ENCODE measurements around the gene PSMB7.

PSMB7 gene

GRCh38 chr9:124340219-124341069 is 74.8 kb downstream of the PSMB7 start:
- H3K4me3 ChIP-seq (ENCODE audit: insufficient read depth in 1 of 2, low read depth in 1 of 2, low read length in 2 of 2): no peak overlapping the region
- 99% methylated on average over 17 of the region's 18 CpGs for WGBS
- H4K8ac ChIP-seq (ENCODE audit: low read length): peak overlapping the region; percentile 35
- H2BK15ac ChIP-seq (ENCODE audit: low read depth, poor library complexity, severe bottlenecking): no peak overlapping the region
- peaks cover 48% of the 10 kb centered on the region for H3K4me1 ChIP-seq (ENCODE audit: control insufficient read depth, insufficient read depth, low read depth, low read length)
- H3K79me1 ChIP-seq (replicated peaks; ENCODE audit: low read length, poor library complexity, severe bottlenecking): peaks cover 39% of the 10 kb centered on the region
- peaks cover 83 to 88% of the 10 kb centered on the region in 2 experiments for H3K36me3 ChIP-seq (ENCODE audit: control insufficient read depth in 1 of 2, insufficient read depth in 2 of 2, low read depth in 1 of 2, low read length in 2 of 2)
- H2BK5ac ChIP-seq (ENCODE audit: low read depth, low read length, poor library complexity, severe bottlenecking): no peak overlapping the region
- H2BK120ac ChIP-seq (ENCODE audit: low read depth, low read length): no peak overlapping the region
- H2BK12ac ChIP-seq (ENCODE audit: low read length in 2 of 2): no peak overlapping the region
- no peaks in the 10 kb centered on the region for H3K27me3 ChIP-seq (ENCODE audit: control insufficient read depth in 1 of 2, insufficient read depth in 1 of 2, low read length in 2 of 2)
- H3K9ac ChIP-seq (ENCODE audit: low read length): no peak overlapping the region
- peaks cover 14% of the 10 kb centered on the region for H3K9me3 ChIP-seq (ENCODE audit: control insufficient read depth, low read length)
- H3K4me2 ChIP-seq (ENCODE audit: low read length, poor library complexity, severe bottlenecking): no peak overlapping the region
- H3K4ac ChIP-seq (ENCODE audit: low read depth in 1 of 2, low read length in 2 of 2): no peak overlapping the region
- no peak overlapping the region for H3K18ac ChIP-seq (ENCODE audit: low read depth in 1 of 2, low read length in 2 of 2)
- no peak overlapping the region for H4K91ac ChIP-seq (ENCODE audit: low read length)
- no peak for DNase-seq
- no peak overlapping the region for H2AFZ ChIP-seq (ENCODE audit: low read depth, low read length)
- no peak overlapping the region for H3K23ac ChIP-seq (ENCODE audit: low read length in 2 of 2)
- H3K14ac ChIP-seq (ENCODE audit: low read length in 2 of 2): no peak overlapping the region
- H2AK5ac ChIP-seq (ENCODE audit: low read length, severe bottlenecking): no peak overlapping the region
- no peak overlapping the region for H3K27ac ChIP-seq (ENCODE audit: low read length, poor library complexity, severe bottlenecking)

GRCh38 chr9:124339603-124340146 is 75.6 kb downstream of the PSMB7 start:
- WGBS: 89% methylated on average over 12 of the region's 13 CpGs

GRCh38 chr9:124337562-124337961 is 77.7 kb downstream of the PSMB7 start:
- no peak overlapping the region for H3K27ac ChIP-seq (ENCODE audit: low read length, poor library complexity, severe bottlenecking)
- H3K9ac ChIP-seq (ENCODE audit: low read length): no peak overlapping the region
- no peak overlapping the region for H3K14ac ChIP-seq (ENCODE audit: low read length in 2 of 2)
- no peak overlapping the region for H4K8ac ChIP-seq (ENCODE audit: low read length)
- peaks cover 92 to 94% of the 10 kb centered on the region in 2 experiments for H3K36me3 ChIP-seq (ENCODE audit: control insufficient read depth in 1 of 2, insufficient read depth in 2 of 2, low read depth in 1 of 2, low read length in 2 of 2)
- no peak overlapping the region for H3K23ac ChIP-seq (ENCODE audit: low read length in 2 of 2)
- DNase-seq: no peak
- H2BK120ac ChIP-seq (ENCODE audit: low read depth, low read length): no peak overlapping the region
- no peak overlapping the region for H3K18ac ChIP-seq (ENCODE audit: low read depth in 1 of 2, low read length in 2 of 2)
- H2BK5ac ChIP-seq (ENCODE audit: low read depth, low read length, poor library complexity, severe bottlenecking): no peak overlapping the region
- H2AFZ ChIP-seq (ENCODE audit: low read depth, low read length): no peak overlapping the region
- no peak overlapping the region for H3K4me3 ChIP-seq (ENCODE audit: insufficient read depth in 1 of 2, low read depth in 1 of 2, low read length in 2 of 2)
- no peak overlapping the region for H2BK12ac ChIP-seq (ENCODE audit: low read length in 2 of 2)
- no peak overlapping the region for H3K4me2 ChIP-seq (ENCODE audit: low read length, poor library complexity, severe bottlenecking)
- no peak overlapping the region for H4K91ac ChIP-seq (ENCODE audit: low read length)
- WGBS: 100% methylated on average over 4 of the region's 5 CpGs
- peaks cover 14% of the 10 kb centered on the region for H3K9me3 ChIP-seq (ENCODE audit: control insufficient read depth, low read length)
- H3K4ac ChIP-seq (ENCODE audit: low read depth in 1 of 2, low read length in 2 of 2): no peak overlapping the region
- H3K27me3 ChIP-seq (ENCODE audit: control insufficient read depth in 1 of 2, insufficient read depth in 1 of 2, low read length in 2 of 2): no peaks in the 10 kb centered on the region
- no peak overlapping the region for H2AK5ac ChIP-seq (ENCODE audit: low read length, severe bottlenecking)
- peaks cover 24% of the 10 kb centered on the region for H3K4me1 ChIP-seq (ENCODE audit: control insufficient read depth, insufficient read depth, low read depth, low read length)
- peaks cover 40% of the 10 kb centered on the region for H3K79me1 ChIP-seq (replicated peaks; ENCODE audit: low read length, poor library complexity, severe bottlenecking)
- no peak overlapping the region for H2BK15ac ChIP-seq (ENCODE audit: low read depth, poor library complexity, severe bottlenecking)

More at GRCh38 chr9:124339603-124340146, 75.6 kb downstream of the PSMB7 start:
- Histone ChIP-seq H2BK15ac (ENCODE audit: low read depth, poor library complexity, severe bottlenecking) (no peak overlapping the region), H3K18ac (ENCODE audit: low read depth in 1 of 2, low read length in 2 of 2) (no peak overlapping the region), H3K4me1 (ENCODE audit: control insufficient read depth, insufficient read depth, low read depth, low read length) (peaks cover 43% of the 10 kb centered on the region), H2AK5ac (ENCODE audit: low read length, severe bottlenecking) (no peak overlapping the region), H2BK120ac (ENCODE audit: low read depth, low read length) (no peak overlapping the region), H3K9ac (ENCODE audit: low read length) (no peak overlapping the region), H3K4ac (ENCODE audit: low read depth in 1 of 2, low read length in 2 of 2) (no peak overlapping the region), H2BK5ac (ENCODE audit: low read depth, low read length, poor library complexity, severe bottlenecking) (no peak overlapping the region), H3K27me3 (ENCODE audit: control insufficient read depth in 1 of 2, insufficient read depth in 1 of 2, low read length in 2 of 2) (no peaks in the 10 kb centered on the region), H3K27ac (ENCODE audit: low read length, poor library complexity, severe bottlenecking) (no peak overlapping the region), H3K14ac (ENCODE audit: low read length in 2 of 2) (no peak overlapping the region), H3K79me1 (replicated peaks; ENCODE audit: low read length, poor library complexity, severe bottlenecking) (peaks cover 35% of the 10 kb centered on the region), H2AFZ (ENCODE audit: low read depth, low read length) (no peak overlapping the region), H3K23ac (ENCODE audit: low read length in 2 of 2) (no peak overlapping the region), H3K4me2 (ENCODE audit: low read length, poor library complexity, severe bottlenecking) (no peak overlapping the region), H2BK12ac (ENCODE audit: low read length in 2 of 2) (no peak overlapping the region), H4K91ac (ENCODE audit: low read length) (no peak overlapping the region), H4K8ac (ENCODE audit: low read length) (peak overlapping the region; percentile 5), H3K4me3 (ENCODE audit: insufficient read depth in 1 of 2, low read depth in 1 of 2, low read length in 2 of 2) (no peak overlapping the region), H3K9me3 (ENCODE audit: control insufficient read depth, low read length) (peaks cover 14% of the 10 kb centered on the region), H3K36me3 (ENCODE audit: control insufficient read depth in 1 of 2, insufficient read depth in 2 of 2, low read depth in 1 of 2, low read length in 2 of 2) (peaks cover 83 to 88% of the 10 kb centered on the region in 2 experiments)
- no peak for DNase-seq

GRCh38 chr9:124335320-124335707 is 79.9 kb downstream of the PSMB7 start:
- Histone ChIP-seq H3K4me3 (ENCODE audit: insufficient read depth in 1 of 2, low read depth in 1 of 2, low read length in 2 of 2) (no peak overlapping the region), H2AFZ (ENCODE audit: low read depth, low read length) (no peak overlapping the region), H3K18ac (ENCODE audit: low read depth in 1 of 2, low read length in 2 of 2) (no peak overlapping the region), H3K4me1 (ENCODE audit: control insufficient read depth, insufficient read depth, low read depth, low read length) (peaks cover 8% of the 10 kb centered on the region), H2BK12ac (ENCODE audit: low read length in 2 of 2) (no peak overlapping the region), H4K91ac (ENCODE audit: low read length) (no peak overlapping the region), H3K79me1 (replicated peaks; ENCODE audit: low read length, poor library complexity, severe bottlenecking) (peaks cover 45% of the 10 kb centered on the region), H2BK15ac (ENCODE audit: low read depth, poor library complexity, severe bottlenecking) (no peak overlapping the region), H4K8ac (ENCODE audit: low read length) (no peak overlapping the region), H3K27ac (ENCODE audit: low read length, poor library complexity, severe bottlenecking) (no peak overlapping the region), H3K9me3 (ENCODE audit: control insufficient read depth, low read length) (peaks cover 14% of the 10 kb centered on the region), H3K9ac (ENCODE audit: low read length) (no peak overlapping the region), H2BK5ac (ENCODE audit: low read depth, low read length, poor library complexity, severe bottlenecking) (no peak overlapping the region), H3K4ac (ENCODE audit: low read depth in 1 of 2, low read length in 2 of 2) (no peak overlapping the region), H2AK5ac (ENCODE audit: low read length, severe bottlenecking) (no peak overlapping the region), H2BK120ac (ENCODE audit: low read depth, low read length) (no peak overlapping the region), H3K36me3 (ENCODE audit: control insufficient read depth in 1 of 2, insufficient read depth in 2 of 2, low read depth in 1 of 2, low read length in 2 of 2) (peaks cover 93 to 97% of the 10 kb centered on the region in 2 experiments), H3K27me3 (ENCODE audit: control insufficient read depth in 1 of 2, insufficient read depth in 1 of 2, low read length in 2 of 2) (no peaks in the 10 kb centered on the region), H3K4me2 (ENCODE audit: low read length, poor library complexity, severe bottlenecking) (no peak overlapping the region), H3K23ac (ENCODE audit: low read length in 2 of 2) (no peak overlapping the region), H3K14ac (ENCODE audit: low read length in 2 of 2) (no peak overlapping the region)
- WGBS: 90% methylated on average over 14 of the region's 14 CpGs
- DNase-seq: no peak

All from mesenchymal stem cell (in vitro differentiated cells and primary cell).